Stimulated activated CD8-positive, alpha-beta memory T cell treated with anti-CD3 and anti-CD28 coated beads, Interleukin-7, amount 100 ng/mL, for 48 hours (primary cell): ENCODE measurements around the gene CELSR2.
A peak's percentile ranks its signal among the peaks of the same experiment; 100 is the strongest.
"Not testable (repeated sequence)": the region's sequence is repeated elsewhere in the genome, so short reads cannot be mapped to it uniquely, and the experiment has no call there.

Experiments used
- DNase-seq, 2 donors: peaks; one replicate each; pipeline ENCODE4 v3.0.0-alpha.2; 2020; ENCODE audit warnings: low read depth in 1 of 2; ENCODE audit errors: extremely low read depth in 1 of 2

CELSR2 gene, protein sequence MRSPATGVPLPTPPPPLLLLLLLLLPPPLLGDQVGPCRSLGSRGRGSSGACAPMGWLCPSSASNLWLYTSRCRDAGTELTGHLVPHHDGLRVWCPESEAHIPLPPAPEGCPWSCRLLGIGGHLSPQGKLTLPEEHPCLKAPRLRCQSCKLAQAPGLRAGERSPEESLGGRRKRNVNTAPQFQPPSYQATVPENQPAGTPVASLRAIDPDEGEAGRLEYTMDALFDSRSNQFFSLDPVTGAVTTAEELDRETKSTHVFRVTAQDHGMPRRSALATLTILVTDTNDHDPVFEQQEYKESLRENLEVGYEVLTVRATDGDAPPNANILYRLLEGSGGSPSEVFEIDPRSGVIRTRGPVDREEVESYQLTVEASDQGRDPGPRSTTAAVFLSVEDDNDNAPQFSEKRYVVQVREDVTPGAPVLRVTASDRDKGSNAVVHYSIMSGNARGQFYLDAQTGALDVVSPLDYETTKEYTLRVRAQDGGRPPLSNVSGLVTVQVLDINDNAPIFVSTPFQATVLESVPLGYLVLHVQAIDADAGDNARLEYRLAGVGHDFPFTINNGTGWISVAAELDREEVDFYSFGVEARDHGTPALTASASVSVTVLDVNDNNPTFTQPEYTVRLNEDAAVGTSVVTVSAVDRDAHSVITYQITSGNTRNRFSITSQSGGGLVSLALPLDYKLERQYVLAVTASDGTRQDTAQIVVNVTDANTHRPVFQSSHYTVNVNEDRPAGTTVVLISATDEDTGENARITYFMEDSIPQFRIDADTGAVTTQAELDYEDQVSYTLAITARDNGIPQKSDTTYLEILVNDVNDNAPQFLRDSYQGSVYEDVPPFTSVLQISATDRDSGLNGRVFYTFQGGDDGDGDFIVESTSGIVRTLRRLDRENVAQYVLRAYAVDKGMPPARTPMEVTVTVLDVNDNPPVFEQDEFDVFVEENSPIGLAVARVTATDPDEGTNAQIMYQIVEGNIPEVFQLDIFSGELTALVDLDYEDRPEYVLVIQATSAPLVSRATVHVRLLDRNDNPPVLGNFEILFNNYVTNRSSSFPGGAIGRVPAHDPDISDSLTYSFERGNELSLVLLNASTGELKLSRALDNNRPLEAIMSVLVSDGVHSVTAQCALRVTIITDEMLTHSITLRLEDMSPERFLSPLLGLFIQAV (N-terminal part only)

DNA sequence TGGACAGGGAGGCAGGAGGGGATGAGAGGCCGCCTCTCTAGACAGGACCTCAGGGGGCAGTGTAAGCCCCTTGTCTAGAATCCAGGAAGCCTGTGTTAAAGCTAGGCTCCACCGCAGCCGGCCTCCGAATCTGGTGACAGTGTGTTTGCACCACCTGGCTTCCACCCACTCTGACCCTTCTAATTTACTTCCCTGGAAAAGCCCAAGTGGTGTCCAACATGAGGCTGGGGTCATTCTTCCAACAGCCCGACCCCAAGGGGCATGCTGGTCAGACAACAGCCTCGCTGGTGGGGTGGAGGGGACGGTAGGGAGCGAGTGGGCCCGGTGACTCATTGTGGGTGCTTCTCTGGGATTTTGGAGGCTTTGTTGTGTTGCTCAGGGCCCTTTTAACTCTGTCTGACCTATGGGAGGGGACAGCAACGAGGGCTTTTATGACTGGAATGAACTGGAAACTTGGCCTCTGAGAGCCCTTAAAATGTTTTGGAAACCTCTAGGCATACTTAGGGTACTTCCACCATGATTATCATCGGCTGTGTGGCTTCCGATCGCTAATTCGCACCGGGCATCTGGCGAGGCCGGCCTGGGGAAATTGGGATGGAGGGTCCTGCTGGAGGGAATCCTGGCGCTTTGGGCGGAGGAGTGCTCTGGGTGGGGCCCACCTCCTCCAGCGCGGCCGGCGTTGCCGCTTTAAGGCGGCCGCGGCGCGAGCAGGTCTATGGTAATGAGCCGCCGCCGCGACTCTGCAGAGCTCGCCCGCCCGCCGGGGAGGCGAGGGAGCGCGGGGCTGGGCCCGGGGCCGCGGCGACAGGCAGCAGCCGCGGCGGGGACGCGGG lies at the start of gene CELSR2:
Gene CELSR2, plus strand, starts transcription at position 743 of the 833 bp plus-strand sequence. CDS start 541 bp downstream, outside the sequence.
- DNase-seq: peak; percentile 26 to 34

DNA sequence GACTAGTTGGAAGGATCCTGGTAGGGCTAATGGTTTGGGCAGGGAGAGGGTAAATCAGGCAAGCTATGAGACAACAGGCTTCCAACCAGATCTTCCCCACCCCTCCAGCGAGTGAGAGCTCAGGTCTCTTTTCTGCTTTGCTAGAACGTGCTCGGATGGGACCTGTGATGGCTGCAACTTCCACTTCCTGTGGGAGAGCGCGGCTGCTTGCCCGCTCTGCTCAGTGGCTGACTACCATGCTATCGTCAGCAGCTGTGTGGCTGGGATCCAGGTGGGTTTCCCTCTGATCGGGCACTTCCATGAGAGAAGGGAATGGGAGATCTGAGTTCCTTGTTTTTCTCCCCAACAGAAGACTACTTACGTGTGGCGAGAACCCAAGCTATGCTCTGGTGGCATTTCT lies 49.6 kb upstream of the CELSR2 start:
- DNase-seq: no peak

DNA sequence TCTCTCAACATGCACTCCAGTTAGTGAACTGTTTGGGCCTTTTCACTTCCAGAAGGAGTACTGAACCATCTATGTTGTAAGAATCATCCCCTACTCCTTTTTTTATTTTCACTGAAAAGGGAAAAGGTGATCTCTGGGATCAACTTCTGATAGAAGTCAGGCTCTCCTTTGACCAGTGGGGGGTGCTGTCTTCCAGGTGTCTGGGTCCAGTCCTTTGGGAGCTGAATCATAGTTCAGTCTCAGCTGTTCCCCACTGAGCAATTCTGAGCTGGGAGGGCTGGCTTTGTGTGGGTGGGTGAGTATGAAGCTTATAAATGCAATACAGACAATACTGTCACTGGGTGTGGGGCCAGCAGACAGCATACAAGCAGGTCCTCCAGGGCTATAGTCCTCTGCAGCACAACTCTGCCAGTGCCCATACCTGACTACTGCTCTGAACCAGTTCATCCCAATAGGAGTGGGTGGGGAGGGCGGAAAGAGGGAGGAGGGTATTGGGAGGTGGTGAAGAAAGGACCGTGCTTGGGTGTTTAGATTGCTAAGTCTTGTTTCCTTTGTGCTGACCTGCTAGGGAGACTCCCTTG lies 48.1 kb upstream of the CELSR2 start:
- DNase-seq: peak; percentile 45 to 84

DNA sequence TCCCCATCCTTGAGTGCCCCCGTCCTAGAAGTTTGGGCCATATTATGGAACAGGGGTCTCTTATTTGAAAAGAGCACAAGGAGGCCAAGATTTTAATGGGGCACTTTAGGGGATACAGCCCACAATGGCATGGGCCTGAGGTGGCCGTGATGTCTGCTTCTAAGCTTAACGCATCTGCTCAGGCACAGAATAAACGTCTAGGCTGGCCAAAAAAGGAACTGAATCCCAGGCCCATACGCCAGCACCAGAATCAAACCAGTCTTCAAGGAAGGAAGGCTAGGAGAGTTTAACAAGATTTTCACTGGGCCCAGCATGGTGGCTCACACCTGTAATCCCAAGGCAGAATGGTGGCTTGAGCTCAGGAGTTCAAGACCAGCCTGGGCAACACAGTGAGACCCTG lies 44.9 kb upstream of the CELSR2 start:
- no peak for DNase-seq

DNA sequence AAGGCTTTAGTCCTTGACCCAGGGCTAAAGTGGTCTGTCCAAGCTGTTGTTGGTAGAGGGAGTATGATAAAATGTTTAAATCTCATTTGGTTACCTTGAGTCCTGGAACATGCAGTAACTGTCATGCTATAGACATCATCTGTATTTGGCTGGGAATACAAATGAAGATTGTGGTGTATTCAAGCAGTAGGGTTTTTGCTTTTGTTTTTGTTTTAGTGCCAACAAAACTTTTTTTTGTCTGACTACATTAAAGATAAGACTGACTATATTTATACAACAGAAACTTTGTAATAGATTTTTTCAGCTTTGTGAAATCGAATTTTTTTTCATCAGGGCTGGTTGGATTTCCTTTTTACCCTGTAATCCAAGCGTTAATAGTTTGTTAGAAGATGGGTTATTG lies 43.0 kb upstream of the CELSR2 start:
- no peak for DNase-seq

DNA sequence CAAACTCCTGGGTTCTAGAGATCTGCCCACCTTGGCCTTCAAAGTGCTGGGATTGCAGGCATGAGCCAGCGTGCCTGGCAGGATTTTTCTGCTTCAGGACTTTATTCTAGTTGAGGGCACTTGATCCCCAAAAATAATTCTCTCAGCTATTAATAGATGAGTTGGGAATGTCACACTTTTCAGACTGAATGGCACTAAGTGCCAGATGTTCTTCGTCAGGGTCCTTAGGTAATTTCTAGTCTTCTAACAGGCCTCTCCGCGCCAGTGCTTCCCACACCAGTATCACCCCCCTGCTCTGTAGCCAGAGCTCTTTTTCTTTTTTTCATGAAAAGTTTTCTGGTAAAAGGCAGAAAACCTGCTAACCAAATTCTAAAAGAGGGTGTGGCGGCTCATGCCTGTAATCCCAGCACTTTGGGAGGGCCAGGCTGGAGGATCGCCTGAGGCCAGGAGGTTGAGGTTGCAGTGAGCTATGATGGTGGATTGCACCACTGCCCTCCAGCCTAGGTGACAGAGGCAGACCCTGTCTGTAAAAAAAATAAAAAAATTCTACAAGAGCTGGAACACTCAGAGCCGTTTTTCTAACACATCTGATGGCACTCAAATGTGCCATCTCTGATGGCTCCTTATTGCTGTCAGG lies 41.8 kb upstream of the CELSR2 start:
- no peak for DNase-seq

DNA sequence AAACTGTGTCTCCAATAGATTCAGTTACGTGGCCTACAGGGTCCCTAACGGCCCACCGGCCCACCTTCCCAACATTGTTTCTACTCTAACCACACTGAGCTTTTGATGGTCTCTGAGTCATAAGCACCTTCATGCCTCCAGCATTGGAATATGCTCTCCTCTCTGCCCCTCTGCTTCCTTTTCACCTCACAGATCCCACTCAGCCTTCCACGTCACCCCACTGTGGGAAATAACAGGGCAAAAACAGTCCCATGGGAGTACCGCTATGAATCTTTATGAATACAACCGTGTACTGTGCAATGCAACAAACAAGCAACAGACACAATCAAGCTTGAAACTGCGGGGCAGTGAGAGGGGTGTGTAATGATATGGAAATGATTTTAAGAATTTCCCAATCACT lies 40.9 kb upstream of the CELSR2 start:
- DNase-seq: no peak

DNA sequence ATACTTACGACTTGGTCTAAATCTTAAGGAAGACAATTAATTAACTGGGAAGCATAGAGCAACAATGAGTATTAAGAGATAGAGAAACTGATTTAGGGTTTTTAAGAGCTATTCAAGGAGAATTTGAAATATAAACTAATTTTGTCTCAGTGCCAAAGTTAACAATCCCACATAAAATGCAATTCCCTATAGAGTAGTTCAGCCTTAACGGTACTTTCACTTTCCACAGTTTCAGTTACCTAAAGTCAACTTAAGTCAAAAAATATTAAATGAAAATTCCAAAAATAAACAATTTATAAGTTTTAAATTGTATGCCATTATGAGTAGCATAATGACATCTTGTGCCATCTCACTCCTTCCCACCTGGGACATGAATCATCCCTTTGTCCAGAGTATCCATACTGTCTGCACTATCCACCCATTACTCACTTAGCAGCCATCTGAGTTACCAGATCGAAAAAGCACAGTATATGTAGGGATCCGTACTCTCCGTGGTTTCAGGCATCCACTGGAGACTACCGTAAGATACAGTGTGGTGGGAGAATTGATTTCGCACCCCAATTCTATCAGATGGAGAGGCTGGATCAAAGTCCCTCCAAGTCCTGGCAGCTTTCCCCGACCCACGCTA lies 40.4 kb upstream of the CELSR2 start:
- no peak for DNase-seq

DNA sequence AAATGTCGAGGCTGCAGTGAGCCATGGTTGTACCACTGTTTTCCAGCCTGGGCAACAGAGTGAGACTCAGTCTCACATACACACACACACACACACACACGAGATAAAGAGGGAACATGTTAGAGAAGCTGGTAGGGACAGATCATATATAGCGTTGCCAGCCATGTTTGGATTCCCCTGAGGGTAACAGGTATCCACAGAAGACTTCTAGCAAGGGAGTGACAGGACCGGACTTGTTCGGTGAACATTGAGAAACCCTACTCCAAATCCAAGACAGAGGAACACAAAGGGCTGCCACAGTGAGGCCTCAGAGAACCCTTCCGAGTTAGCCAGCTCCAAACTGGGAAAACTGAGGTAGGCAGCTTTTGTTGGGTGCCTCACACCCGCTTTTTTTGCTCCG lies 39.3 kb upstream of the CELSR2 start:
- no peak for DNase-seq

DNA sequence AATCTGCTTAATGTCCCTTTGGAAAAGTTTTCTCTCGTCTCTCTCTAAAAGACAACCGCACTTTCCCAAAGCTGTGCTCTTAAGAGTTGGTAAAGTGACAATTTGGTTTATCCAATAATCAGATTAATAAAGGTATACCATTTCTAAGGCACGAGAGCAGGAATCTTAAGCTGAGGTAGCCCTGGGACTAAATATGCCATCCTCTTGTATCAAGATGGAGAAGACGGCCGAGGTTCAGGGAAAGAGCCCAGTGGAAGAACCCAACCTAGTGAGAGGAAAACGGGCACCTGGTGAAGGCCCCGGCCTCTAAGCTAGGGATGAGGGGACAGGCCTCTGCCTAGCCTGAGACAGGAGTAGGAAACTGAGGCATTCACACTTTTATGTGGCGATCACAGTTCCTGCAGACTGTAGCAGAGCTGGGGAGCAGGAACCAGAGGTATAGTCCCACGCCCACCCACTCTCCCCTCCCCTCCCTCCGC lies 36.0 kb upstream of the CELSR2 start:
- DNase-seq: no peak

DNA sequence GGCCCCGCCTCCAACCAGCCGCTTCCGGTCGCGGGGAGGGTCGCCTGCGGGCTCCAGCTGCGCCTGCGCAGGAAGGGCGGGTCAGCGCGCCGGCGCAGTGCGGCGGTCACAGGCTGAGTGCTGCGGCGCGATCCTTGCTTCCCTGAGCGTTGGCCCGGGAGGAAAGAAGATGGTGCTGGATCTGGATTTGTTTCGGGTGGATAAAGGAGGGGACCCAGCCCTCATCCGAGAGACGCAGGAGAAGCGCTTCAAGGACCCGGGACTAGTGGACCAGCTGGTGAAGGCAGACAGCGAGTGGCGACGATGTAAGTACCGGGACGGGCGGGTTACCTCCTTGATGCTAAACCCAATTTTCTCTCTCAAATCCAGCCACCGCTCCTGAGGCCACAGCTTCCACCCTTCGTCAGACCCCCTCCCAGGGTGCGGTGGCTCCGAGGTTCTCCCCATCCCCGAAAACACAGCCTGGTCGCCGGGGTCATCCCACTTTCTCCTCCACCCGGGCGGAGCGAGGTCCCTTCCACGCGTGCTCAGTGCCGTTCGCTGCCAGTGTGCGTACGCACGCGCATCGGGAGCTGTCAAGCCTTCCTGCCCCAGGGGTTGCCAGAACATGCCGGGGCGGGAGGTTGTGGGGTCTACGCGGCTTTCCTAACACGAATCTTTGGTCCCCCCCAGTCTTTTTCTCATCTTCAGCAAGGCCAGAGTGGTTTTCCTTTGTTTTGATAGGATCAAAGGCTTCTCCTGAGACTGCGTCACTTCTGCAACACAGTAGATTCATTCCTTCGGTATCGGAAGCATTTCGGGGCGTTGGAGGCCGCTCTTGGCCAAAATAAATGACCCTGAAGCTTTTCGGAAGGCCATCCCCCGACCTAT lies 35.3 kb upstream of the CELSR2 start, which contains the start of gene SARS1:
Gene SARS1, plus strand, starts transcription at position 95 of the 870 bp plus-strand sequence. Its CDS starts 75 bp downstream, at position 170.
- peak; percentile 74 to 84 for DNase-seq

DNA sequence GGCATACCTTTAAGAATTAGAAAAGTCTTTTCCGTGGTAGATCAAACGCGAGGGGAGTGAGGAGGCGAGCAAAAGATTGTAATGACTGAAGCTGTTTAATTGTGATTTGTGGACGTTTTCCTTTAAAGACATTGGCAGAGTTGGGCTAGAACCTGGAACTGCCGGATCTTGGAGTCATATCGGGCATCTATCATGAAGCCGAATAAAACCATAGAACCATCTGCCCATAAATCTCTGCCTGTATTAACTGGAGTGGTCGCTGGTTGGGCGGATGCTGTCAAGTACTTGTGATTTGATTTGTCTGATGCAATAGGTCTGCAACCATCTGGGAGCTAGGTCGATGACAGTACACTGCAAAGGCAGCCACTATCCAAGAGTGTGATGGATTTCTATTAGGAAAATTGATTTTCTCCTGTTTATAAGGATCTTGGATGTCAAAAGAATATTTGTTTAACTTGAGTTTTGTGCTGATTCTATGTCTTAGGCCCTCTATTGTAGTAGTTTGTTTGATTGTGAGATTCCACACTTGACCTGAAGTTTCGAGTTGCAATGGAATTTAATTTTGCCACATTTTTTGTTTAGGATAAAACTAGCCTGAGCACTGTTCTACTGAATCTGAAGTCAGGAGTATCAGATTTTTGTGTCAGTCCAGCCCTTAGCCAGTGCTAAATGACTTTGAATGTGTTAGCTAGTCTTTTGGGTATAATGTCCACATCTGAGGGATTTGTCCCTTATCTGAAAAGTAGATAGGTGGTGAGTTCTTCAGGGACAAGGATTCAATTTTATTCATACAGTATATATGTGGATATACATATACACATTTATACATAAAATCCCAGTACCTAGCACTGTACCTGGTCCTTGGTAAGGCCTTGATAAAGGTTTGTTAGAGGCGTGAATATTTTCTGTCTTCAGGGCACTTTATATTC lies 34.4 kb upstream of the CELSR2 start:
- peak in 1 of 2 donors; percentile 37 for DNase-seq

DNA sequence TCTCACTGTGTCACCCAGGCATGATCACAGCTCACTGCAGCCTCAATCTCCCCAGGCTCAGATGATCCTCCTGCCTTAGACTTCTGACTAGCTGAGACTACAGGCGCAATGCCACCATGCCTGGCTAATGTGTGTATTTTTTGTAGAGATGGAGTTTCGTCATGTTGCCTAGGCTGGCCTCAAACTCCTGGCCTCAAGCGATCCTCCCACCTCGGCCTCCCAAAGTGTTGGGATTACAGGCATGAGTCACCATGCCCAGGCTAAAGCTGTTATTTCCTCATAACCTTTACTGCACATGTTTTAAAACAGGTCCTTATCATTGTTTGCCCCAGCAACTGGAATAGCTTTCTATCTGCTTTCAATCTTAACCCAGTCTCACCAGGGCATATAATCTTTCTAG lies 32.7 kb upstream of the CELSR2 start:
- DNase-seq: no peak

DNA sequence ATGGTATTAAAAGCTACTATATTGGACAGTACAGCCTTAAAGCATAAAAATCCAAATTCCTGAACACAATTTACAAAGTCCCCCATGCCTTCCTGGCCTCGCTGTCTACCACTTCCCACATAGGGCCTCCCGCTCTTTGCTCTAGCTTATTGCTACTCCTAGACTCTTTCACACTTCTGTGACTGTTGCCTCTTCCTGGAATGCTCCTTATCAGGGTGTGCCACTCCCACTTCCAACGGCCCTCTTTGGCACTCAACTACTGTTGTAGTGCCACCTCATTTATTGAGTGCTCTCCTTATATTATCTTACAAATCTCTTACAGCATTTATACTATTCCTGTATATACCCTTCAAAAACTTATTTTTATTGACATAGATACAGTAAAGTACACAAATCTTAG lies 30.8 kb upstream of the CELSR2 start:
- no peak for DNase-seq

DNA sequence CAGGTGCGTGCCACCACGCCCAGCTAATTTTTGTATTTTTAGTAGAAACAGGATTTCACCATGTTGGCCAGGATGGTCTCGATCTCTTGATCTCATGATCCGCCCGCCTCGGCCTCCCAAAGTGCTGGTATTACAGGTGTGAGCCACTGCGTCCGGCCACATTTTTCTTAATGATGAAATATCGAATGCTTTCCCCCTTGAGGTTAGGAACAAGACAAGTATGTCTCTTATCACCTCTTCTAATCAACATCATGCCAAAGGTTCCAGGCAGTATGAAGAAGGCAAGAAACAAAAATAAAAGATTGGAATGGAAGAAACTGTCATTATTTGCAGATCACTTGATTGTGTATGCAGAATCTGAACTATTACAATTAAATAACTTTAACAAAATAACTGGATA lies 28.1 kb upstream of the CELSR2 start:
- not testable (repeated sequence) for DNase-seq

DNA sequence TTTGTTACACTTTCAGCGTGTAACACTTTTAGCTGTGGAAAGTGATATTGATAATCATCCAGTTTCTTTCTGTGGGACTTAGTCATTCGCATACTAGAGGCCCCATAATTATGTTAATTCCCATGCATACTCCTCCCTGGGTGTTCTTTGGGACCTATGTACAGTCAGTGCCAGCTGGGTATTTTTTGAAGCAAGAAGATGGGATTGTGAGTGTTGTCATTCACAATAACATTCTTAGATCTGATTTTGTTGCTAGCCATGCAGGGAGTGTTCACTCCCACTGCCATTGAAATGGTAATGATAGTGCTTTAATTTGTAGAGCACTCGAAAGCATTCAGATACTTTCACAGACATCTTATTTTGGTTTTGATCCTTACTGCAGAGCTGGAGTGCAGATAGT lies 24.0 kb upstream of the CELSR2 start:
- no peak for DNase-seq
